WTC11 (cell line): ENCODE results near the gene GPRC6A. TPM values are rescaled to one million over a fixed set of nuclear protein-coding genes. Genes with fewer than 3 reads are reported as not detected.

Source experiments
- total RNA-seq: library from RNA; stranded (reverse); gene quantifications from 3 replicates; pipeline ENCODE4 v1.2.3, GENCODE V29; 2021

Gene GPRC6A
- total RNA-seq, 1 experiment from 2014 or later: 0.17 TPM

Other genes starting within 250 kb of the GPRC6A start
- 0.34 to 0.57 TPM (median 0.34 TPM) in 3 replicates for gene RSPH4A, start 212.6 kb downstream of the GPRC6A start, total RNA-seq
- gene ZUP1, start 160.3 kb downstream of the GPRC6A start, total RNA-seq: 15.5 to 19.4 TPM (median 16.9 TPM) in 3 replicates
- gene KPNA5, start 147.9 kb downstream of the GPRC6A start, total RNA-seq: 10.0 to 12.7 TPM (median 12.2 TPM) in 3 replicates
- 1.6 to 3.0 TPM (median 1.6 TPM) in 3 replicates for gene FAM162B, start 63.4 kb downstream of the GPRC6A start, total RNA-seq
- gene RFX6, start 48.2 kb upstream of the GPRC6A start, total RNA-seq: 0.11 TPM in 1 of 3 replicates, not detected in the others